CD14-positive monocyte (primary cell): Measurements from ENCODE around the gene TMEM259. TPM values are rescaled to one million over a fixed set of nuclear protein-coding genes. Genes with fewer than 3 reads are reported as not detected.
A peak's percentile ranks its signal among the peaks of the same experiment; 100 is the strongest.

Source experiments
- DNase-seq, 3 donors: peaks; one replicate each; pipeline ENCODE4 v3.0.0-alpha.2; 2011 to 2022
- H2AFZ ChIP-seq: 2 replicates; pipeline ENCODE4 v1.6.0; 2012; ENCODE audit warnings: mild to moderate bottlenecking, low read depth, low read length, inconsistent platforms; ENCODE audit not compliant: insufficient read depth, poor library complexity, severe bottlenecking
- H3K27ac ChIP-seq, 2 donors: 1 replicate in 1 of 2; 2 replicates in 1 of 2; pipeline ENCODE4 v1.5.1; 2012 to 2013; ENCODE audit warnings: low read length in 2 of 2, control low read depth in 1 of 2, inconsistent platforms in 1 of 2, low read depth in 1 of 2, mild to moderate bottlenecking in 1 of 2
- H3K27me3 ChIP-seq, 2 donors: one replicate each; pipeline versions ENCODE4 v1.6.0 to v1.6.1; 2011 to 2013; ENCODE audit warnings: low read length in 2 of 2; ENCODE audit not compliant: control insufficient read depth in 2 of 2, insufficient read depth in 2 of 2
- H3K36me3 ChIP-seq, 2 donors: replicated peaks in 1 of 2; 1 replicate in 1 of 2; 2 replicates in 1 of 2; pipeline versions ENCODE4 v1.5.1 to v1.6.1; 2012 to 2013; ENCODE audit warnings: low read length in 2 of 2, control low read depth in 1 of 2, inconsistent platforms in 1 of 2, mild to moderate bottlenecking in 1 of 2; ENCODE audit not compliant: insufficient read depth in 2 of 2, control insufficient read depth in 1 of 2
- H3K4me1 ChIP-seq, 2 donors: 1 replicate in 1 of 2; 2 replicates in 1 of 2; pipeline versions ENCODE4 v1.5.1 to v1.6.1; 2012 to 2013; ENCODE audit warnings: low read length in 2 of 2, control low read depth in 1 of 2, inconsistent platforms in 1 of 2, mild to moderate bottlenecking in 1 of 2, moderate library complexity in 1 of 2; ENCODE audit not compliant: insufficient read depth in 2 of 2, control insufficient read depth in 1 of 2
- H3K4me2 ChIP-seq: replicated peaks from 2 replicates; pipeline ENCODE3; 2012; ENCODE audit warnings: low read length, moderate library complexity, mild to moderate bottlenecking; ENCODE audit not compliant: poor library complexity, severe bottlenecking; ENCODE audit errors: extremely low read depth
- H3K4me3 ChIP-seq, 3 experiments: fragments of 200-600 bp in 1 of 3; sonication (generic) in 1 of 3; replicated peaks in 1 of 3; 1 replicate in 2 of 3; 2 replicates in 1 of 3; pipeline ENCODE4 v1.5.1; 2011 to 2013; ENCODE audit warnings: low read length in 3 of 3, mild to moderate bottlenecking in 3 of 3, control low read depth in 2 of 3, low read depth in 2 of 3, inconsistent platforms in 1 of 3, moderate library complexity in 1 of 3
- H3K79me2 ChIP-seq: 2 replicates; pipeline ENCODE4 v1.6.0; 2012; ENCODE audit warnings: mild to moderate bottlenecking, control low read depth, inconsistent platforms, low read length, moderate library complexity; ENCODE audit not compliant: insufficient read depth
- H3K9ac ChIP-seq: 2 replicates; pipeline ENCODE4 v1.6.0; 2017; ENCODE audit warnings: low read length, mild to moderate bottlenecking; ENCODE audit not compliant: insufficient read depth, poor library complexity, severe bottlenecking
- H3K9me3 ChIP-seq, 2 donors: replicated peaks in 1 of 2; 1 replicate in 1 of 2; 2 replicates in 1 of 2; pipeline versions ENCODE4 v1.5.1 to v1.6.1; 2012 to 2013; ENCODE audit warnings: low read length in 2 of 2, control low read depth in 1 of 2; ENCODE audit not compliant: control insufficient read depth in 1 of 2, insufficient read depth in 1 of 2
- H4K20me1 ChIP-seq: 2 replicates; pipeline ENCODE4 v1.6.0; 2012; ENCODE audit warnings: mild to moderate bottlenecking, low read length, control low read depth, moderate library complexity; ENCODE audit not compliant: insufficient read depth
- H3K27ac Mint-ChIP-seq, 7 donors: one replicate each; pipeline ENCODE4 v1.8.0; 2020; ENCODE audit warnings: mild to moderate bottlenecking in 7 of 7, mixed read lengths in 7 of 7, moderate library complexity in 6 of 7, inconsistent platforms in 2 of 7
- H3K27me3 Mint-ChIP-seq, 3 donors: one replicate each; pipeline ENCODE4 v1.8.0; 2021 to 2022; ENCODE audit warnings: low read depth in 3 of 3, mild to moderate bottlenecking in 3 of 3, mixed read lengths in 3 of 3, moderate library complexity in 3 of 3, inconsistent platforms in 1 of 3
- H3K36me3 Mint-ChIP-seq, 2 donors: one replicate each; pipeline ENCODE4 v1.8.0; 2020; ENCODE audit warnings: mixed read lengths in 2 of 2, inconsistent platforms in 1 of 2, mild to moderate bottlenecking in 1 of 2
- H3K4me1 Mint-ChIP-seq: one replicate; pipeline ENCODE4 v1.8.0; 2020; ENCODE audit warnings: mild to moderate bottlenecking, mixed read lengths
- H3K4me3 Mint-ChIP-seq, 2 donors: one replicate each; pipeline ENCODE4 v1.8.0; 2020; ENCODE audit warnings: mild to moderate bottlenecking in 2 of 2, mixed read lengths in 2 of 2, moderate library complexity in 1 of 2
- H3K9me3 Mint-ChIP-seq, 7 donors: one replicate each; pipeline ENCODE4 v1.8.0; 2020 to 2022; ENCODE audit warnings: mixed read lengths in 7 of 7, mild to moderate bottlenecking in 6 of 7, moderate library complexity in 6 of 7, inconsistent platforms in 2 of 7
- CTCF ChIP-seq: fragments of 200-600 bp; IDR thresholded peaks from one replicate; pipeline ENCODE4 v1.8.0; 2022; ENCODE audit warnings: antibody characterized with exemption, mild to moderate bottlenecking
- WGBS: methylation state at CpG from one replicate; pipeline ENCODE4 v1.1.5; 2013; ENCODE audit warnings: missing lambda C conversion rate; ENCODE audit not compliant: insufficient coverage; 5-methylcytosine and 5-hydroxymethylcytosine counted together
- intact Hi-C, 2 donors: fragments of 100-400 bp; cut with micrococcal nuclease; formaldehyde crosslinking; loops; one replicate each; pipeline versions ENCODE4 v1.15.0 to v1.15.1; 2023
- polyA plus RNA-seq, 3 donors: library from polyadenylated mRNA; depleted of rRNA in 1 of 3; unstranded in 2 of 3; stranded (reverse) in 1 of 3; fragments of 300-500 nt in 2 of 3; fragments of >200 nt in 1 of 3; fragmentation: Illumina TruSeq in 2 of 3; gene quantifications; 1 replicate in 2 of 3; 2 replicates in 1 of 3; pipeline ENCODE4 v1.2.3, GENCODE V29; 2012 to 2021

The TMEM259 gene
- polyA plus RNA-seq, 3 donors = 37.4 to 417 (median 45.0) TPM

DNA sequence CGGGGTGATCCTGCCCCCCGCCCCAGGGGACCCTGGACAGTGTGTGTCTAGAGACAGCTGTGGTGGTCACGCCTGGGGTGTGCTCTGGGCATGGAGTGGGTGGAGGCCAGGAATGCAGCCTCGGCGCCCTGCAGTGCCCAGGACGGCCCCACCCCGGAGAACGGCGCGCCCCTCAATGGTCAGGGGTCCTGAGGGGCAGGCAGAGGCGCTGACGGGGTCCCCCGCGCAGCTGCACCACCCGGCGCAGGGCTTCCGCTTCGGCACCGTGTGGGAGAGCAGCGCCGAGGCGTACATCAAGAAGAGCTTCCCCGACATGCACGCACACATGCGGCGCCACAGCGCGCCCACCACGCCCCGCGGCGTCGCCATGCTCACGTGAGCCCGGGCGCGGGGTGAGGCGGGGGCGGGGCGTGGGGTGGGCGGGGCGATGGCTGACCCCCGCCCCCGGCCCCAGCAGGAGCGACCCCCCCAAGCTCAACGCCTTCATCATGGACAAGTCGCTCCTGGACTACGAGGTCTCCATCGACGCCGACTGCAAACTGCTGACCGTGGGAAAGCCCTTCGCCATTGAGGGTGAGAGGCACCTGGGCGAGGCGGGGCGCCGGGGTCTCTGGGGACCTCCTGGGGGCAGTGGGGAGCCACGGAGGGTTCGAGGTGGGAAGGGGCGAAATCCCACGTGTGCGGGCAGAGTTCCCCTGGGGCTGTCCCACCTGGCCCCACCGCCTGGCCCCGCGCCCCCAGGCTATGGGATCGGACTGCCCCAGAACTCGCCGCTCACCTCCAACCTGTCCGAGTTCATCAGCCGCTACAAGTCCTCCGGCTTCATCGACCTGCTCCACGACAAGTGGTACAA, 13.3 kb downstream of the TMEM259 start:
- H3K4me2 ChIP-seq = no peak overlapping the region
- no peak for TF ChIP-seq CTCF
- Mint-ChIP-seq H3K4me3 (no peak overlapping the region), H3K27me3 (peaks cover 0 to 9% (median 6%) of the 10 kb centered on the region in 3 donors), H3K27ac (no peak overlapping the region), H3K9me3 (peaks cover 0 to 3% (median 2%) of the 10 kb centered on the region in 7 donors), H3K36me3 (peaks cover 8 to 20% of the 10 kb centered on the region in 2 donors), H3K4me1 (no peaks in the 10 kb centered on the region)
- H3K4me1 ChIP-seq = no peaks in the 10 kb centered on the region
- no peak overlapping the region for H2AFZ ChIP-seq
- H3K4me3 ChIP-seq = no peak overlapping the region
- H4K20me1 ChIP-seq = peaks cover 44% of the 10 kb centered on the region
- no peak overlapping the region for H3K9ac ChIP-seq
- H3K27me3 ChIP-seq = peaks cover 0 to 1% of the 10 kb centered on the region in 2 donors
- no peak for DNase-seq
- H3K79me2 ChIP-seq = no peaks in the 10 kb centered on the region
- 97% methylated on average over 51 of the region's 73 CpGs for WGBS
- H3K9me3 ChIP-seq = no peaks in the 10 kb centered on the region
- intact Hi-C loops = no loop called here
- no peak overlapping the region for H3K27ac ChIP-seq
- peaks cover 19 to 31% of the 10 kb centered on the region in 2 donors for H3K36me3 ChIP-seq

- Histone ChIP-seq H3K4me1 (peaks cover 0 to under 1% of the 10 kb centered on the region in 2 donors), H3K79me2 (no peaks in the 10 kb centered on the region), H2AFZ (no peak overlapping the region), H3K4me2 (no peak overlapping the region), H4K20me1 (peaks cover 36% of the 10 kb centered on the region), H3K9me3 (no peaks in the 10 kb centered on the region), H3K9ac (no peak overlapping the region), H3K4me3 (no peak overlapping the region), H3K27me3 (peaks cover 0 to 7% of the 10 kb centered on the region in 2 donors), H3K27ac (no peak overlapping the region), H3K36me3 (peaks cover 11 to 24% of the 10 kb centered on the region in 2 donors)
- Mint-ChIP-seq H3K4me3 (no peak overlapping the region), H3K36me3 (peaks cover 8 to 18% of the 10 kb centered on the region in 2 donors), H3K27me3 (peaks cover 6 to 16% (median 10%) of the 10 kb centered on the region in 3 donors), H3K4me1 (no peaks in the 10 kb centered on the region), H3K9me3 (peaks cover 0 to 3% (median 2%) of the 10 kb centered on the region in 7 donors), H3K27ac (peak overlapping the region in 1 of 7 donors; percentile 58)
- DNase-seq = no peak
- 91% methylated on average over 25 of the region's 27 CpGs for WGBS
- intact Hi-C loops = no loop called here
- TF ChIP-seq CTCF = no peak
Observed at GRCh38 chr19:1006711-1007398, 14.1 kb downstream of the TMEM259 start.
